ENCODE data around the gene TMEM234. TPM values are rescaled to one million over a fixed set of nuclear protein-coding genes. Genes with fewer than 3 reads are reported as not detected.

Gene TMEM234
- total RNA-seq, 2 donors from 2014 or later: 35.1 to 35.5 TPM

GRCh38 chr1:32228771-32229170 lies 6.6 kb upstream of the TMEM234 start:
- no peak overlapping the region for H3K27ac Mint-ChIP-seq
- H3K27me3 Mint-ChIP-seq (ENCODE audit: insufficient read depth): no peaks in the 10 kb centered on the region
- H3K36me3 Mint-ChIP-seq (ENCODE audit: low read depth): peaks cover 37% of the 10 kb centered on the region

GRCh38 chr1:32224285-32224684 lies 2.1 kb upstream of the TMEM234 start:
- TF ChIP-seq CTCF (conservative IDR thresholded peaks at IDR 0.05): no peak
- Histone ChIP-seq H3K4me3 (ENCODE audit: low read length) (no peak overlapping the region), H3K4me1 (ENCODE audit: control insufficient read depth, insufficient read depth, low read length) (no peaks in the 10 kb centered on the region), H3K36me3 (ENCODE audit: control insufficient read depth, insufficient read depth, low read length) (peaks cover 56% of the 10 kb centered on the region), H3K9ac (ENCODE audit: extremely low read depth, low read length, poor library complexity, severe bottlenecking) (no peak overlapping the region), H3K9me3 (ENCODE audit: control insufficient read depth, low read length) (no peaks in the 10 kb centered on the region), H3K27me3 (ENCODE audit: control insufficient read depth, insufficient read depth, low read length, poor library complexity, severe bottlenecking) (no peaks in the 10 kb centered on the region), H3K27ac (ENCODE audit: low read depth, low read length) (no peak overlapping the region)
- no peak for DNase-seq
- Mint-ChIP-seq H3K27ac (no peak overlapping the region), H3K4me1 (peaks cover 9% of the 10 kb centered on the region), H3K36me3 (ENCODE audit: low read depth) (peaks cover 52% of the 10 kb centered on the region), H3K9me3 (no peaks in the 10 kb centered on the region), H3K27me3 (ENCODE audit: insufficient read depth) (no peaks in the 10 kb centered on the region), H3K4me3 (peak overlapping the region; percentile 97)
- WGBS, 2 experiments (ENCODE audit: insufficient coverage in 1 of 2, insufficient read length in 1 of 2): 90 to 95% methylated on average over 3 to 4 of the region's 4 CpGs

More at GRCh38 chr1:32228771-32229170, 6.6 kb upstream of the TMEM234 start:
- Histone ChIP-seq H3K27me3 (ENCODE audit: control insufficient read depth, insufficient read depth, low read length, poor library complexity, severe bottlenecking) (no peaks in the 10 kb centered on the region), H3K36me3 (ENCODE audit: control insufficient read depth, insufficient read depth, low read length) (peaks cover 65% of the 10 kb centered on the region), H3K4me1 (ENCODE audit: control insufficient read depth, insufficient read depth, low read length) (no peaks in the 10 kb centered on the region), H3K9me3 (ENCODE audit: control insufficient read depth, low read length) (no peaks in the 10 kb centered on the region), H3K4me3 (ENCODE audit: low read length) (no peak overlapping the region), H3K27ac (ENCODE audit: low read depth, low read length) (no peak overlapping the region), H3K9ac (ENCODE audit: extremely low read depth, low read length, poor library complexity, severe bottlenecking) (no peak overlapping the region)
- no peak for DNase-seq
- TF ChIP-seq CTCF (conservative IDR thresholded peaks at IDR 0.05): no peak
- Mint-ChIP-seq H3K9me3 (no peaks in the 10 kb centered on the region), H3K4me3 (no peak overlapping the region), H3K4me1 (no peaks in the 10 kb centered on the region)
- 90 to 100% methylated on average over 2 to 3 of the region's 3 CpGs for WGBS, 2 experiments (ENCODE audit: insufficient coverage in 1 of 2, insufficient read length in 1 of 2)

GRCh38 chr1:32223683-32224082 lies 1.5 kb upstream of the TMEM234 start:
- H3K27ac Mint-ChIP-seq: peak overlapping the region; percentile 48
- H3K27ac ChIP-seq (ENCODE audit: low read depth, low read length): no peak overlapping the region

More at GRCh38 chr1:32223683-32224082, 1.5 kb upstream of the TMEM234 start:
- Histone ChIP-seq H3K36me3 (ENCODE audit: control insufficient read depth, insufficient read depth, low read length) (peaks cover 57% of the 10 kb centered on the region), H3K9ac (ENCODE audit: extremely low read depth, low read length, poor library complexity, severe bottlenecking) (no peak overlapping the region), H3K4me1 (ENCODE audit: control insufficient read depth, insufficient read depth, low read length) (no peaks in the 10 kb centered on the region), H3K4me3 (ENCODE audit: low read length) (peak overlapping the region; percentile 98), H3K27me3 (ENCODE audit: control insufficient read depth, insufficient read depth, low read length, poor library complexity, severe bottlenecking) (no peaks in the 10 kb centered on the region), H3K9me3 (ENCODE audit: control insufficient read depth, low read length) (no peaks in the 10 kb centered on the region)
- Mint-ChIP-seq H3K27me3 (ENCODE audit: insufficient read depth) (no peaks in the 10 kb centered on the region), H3K36me3 (ENCODE audit: low read depth) (peaks cover 50% of the 10 kb centered on the region), H3K4me1 (peaks cover 9% of the 10 kb centered on the region), H3K9me3 (no peaks in the 10 kb centered on the region), H3K4me3 (peak overlapping the region; percentile 97)
- TF ChIP-seq CTCF (conservative IDR thresholded peaks at IDR 0.05): no peak
- no peak for DNase-seq
- WGBS, 2 experiments (ENCODE audit: insufficient coverage in 1 of 2, insufficient read length in 1 of 2): 98 to 100% methylated on average over 3 of the region's 3 CpGs

Data from endodermal cell (in vitro differentiated cells).